SJSA1 (cell line): Measurements from ENCODE around the gene ACBD6. TPM values are rescaled to one million over a fixed set of nuclear protein-coding genes. Genes with fewer than 3 reads are reported as not detected.

Source experiments
- DNase-seq, 2 experiments: peaks; one replicate each; pipeline ENCODE4 v3.0.0-alpha.2; 2015 to 2020; ENCODE audit warnings: low spot score in 2 of 2, low read depth in 1 of 2
- H3K27ac ChIP-seq: fragments of 250-450 bp; sonication (Bioruptor Pico); 2 replicates; pipeline ENCODE4 v1.5.1; 2020; ENCODE audit warnings: mild to moderate bottlenecking, moderate library complexity
- H3K27me3 ChIP-seq: fragments of 250-450 bp; sonication (Bioruptor Pico); replicated peaks from 2 replicates; pipeline ENCODE4 v1.5.1; 2020; ENCODE audit warnings: mild to moderate bottlenecking, moderate library complexity
- H3K36me3 ChIP-seq: fragments of 250-450 bp; sonication (Bioruptor Pico); 2 replicates; pipeline ENCODE4 v1.5.1; 2020; ENCODE audit warnings: mild to moderate bottlenecking
- H3K4me1 ChIP-seq: fragments of 250-450 bp; sonication (Bioruptor Pico); replicated peaks from 2 replicates; pipeline ENCODE4 v1.6.1; 2021; ENCODE audit warnings: mild to moderate bottlenecking
- H3K4me3 ChIP-seq: fragments of 250-450 bp; sonication (Bioruptor Pico); 2 replicates; pipeline ENCODE4 v1.5.1; 2020; ENCODE audit warnings: mild to moderate bottlenecking
- H3K9me3 ChIP-seq: fragments of 250-450 bp; sonication (Bioruptor Pico); replicated peaks from 2 replicates; pipeline ENCODE4 v1.5.1; 2020; ENCODE audit warnings: mild to moderate bottlenecking
- total RNA-seq: library from RNA; depleted of rRNA; stranded (reverse); fragments of >200 nt; shearing (Covaris generic); gene quantifications from 2 replicates; pipeline ENCODE4 v1.2.3, GENCODE V29; 2014; rRNA removed

The ACBD6 gene
- total RNA-seq, 1 experiment from 2014 or later: 71.7 TPM

GRCh38 chr1:180246579-180246978 lies 255.8 kb downstream of the ACBD6 start:
- Histone ChIP-seq H3K36me3 (no peaks in the 10 kb centered on the region), H3K4me3 (no peak overlapping the region), H3K27me3 (no peaks in the 10 kb centered on the region), H3K27ac (no peak overlapping the region), H3K9me3 (no peaks in the 10 kb centered on the region), H3K4me1 (peaks cover 44% of the 10 kb centered on the region)
- peak in 1 of 2 experiments; percentile 35 for DNase-seq

- no peaks in the 10 kb centered on the region for H3K9me3 ChIP-seq
- DNase-seq: no peak
- no peak overlapping the region for H3K27ac ChIP-seq
- peaks cover 37% of the 10 kb centered on the region for H3K4me1 ChIP-seq
- no peaks in the 10 kb centered on the region for H3K36me3 ChIP-seq
- H3K27me3 ChIP-seq: peaks cover 11% of the 10 kb centered on the region
- no peak overlapping the region for H3K4me3 ChIP-seq
Measured at GRCh38 chr1:180244840-180245239, 257.5 kb downstream of the ACBD6 start.

- no peak for DNase-seq
Measured at GRCh38 chr1:180243517-180244221, 258.7 kb downstream of the ACBD6 start.

GRCh38 chr1:180241716-180242544 lies 260.4 kb downstream of the ACBD6 start:
- Histone ChIP-seq H3K27me3 (peaks cover 27% of the 10 kb centered on the region), H3K27ac (no peak overlapping the region), H3K9me3 (no peaks in the 10 kb centered on the region), H3K4me1 (peaks cover 8% of the 10 kb centered on the region), H3K36me3 (no peaks in the 10 kb centered on the region), H3K4me3 (no peak overlapping the region)
- no peak for DNase-seq

More at GRCh38 chr1:180243517-180244221, 258.7 kb downstream of the ACBD6 start:
- no peak overlapping the region for H3K4me3 ChIP-seq
- no peak overlapping the region for H3K27ac ChIP-seq
- H3K9me3 ChIP-seq: no peaks in the 10 kb centered on the region
- H3K27me3 ChIP-seq: peaks cover 19% of the 10 kb centered on the region
- no peaks in the 10 kb centered on the region for H3K36me3 ChIP-seq
- H3K4me1 ChIP-seq: peaks cover 25% of the 10 kb centered on the region

GRCh38 chr1:180239145-180240096 lies 263.0 kb downstream of the ACBD6 start:
- H3K27me3 ChIP-seq: peaks cover 51% of the 10 kb centered on the region
- no peaks in the 10 kb centered on the region for H3K4me1 ChIP-seq
- no peak overlapping the region for H3K4me3 ChIP-seq
- H3K27ac ChIP-seq: no peak overlapping the region
- no peak for DNase-seq
- no peaks in the 10 kb centered on the region for H3K36me3 ChIP-seq
- peaks cover under 1% of the 10 kb centered on the region; the same call in 1 of the 2 replicates for H3K9me3 ChIP-seq

- Histone ChIP-seq H3K36me3 (no peaks in the 10 kb centered on the region), H3K4me1 (no peaks in the 10 kb centered on the region), H3K4me3 (no peak overlapping the region), H3K27me3 (peaks cover 54% of the 10 kb centered on the region), H3K27ac (no peak overlapping the region), H3K9me3 (peaks cover 3% of the 10 kb centered on the region; the same call in 1 of the 2 replicates)
- DNase-seq: no peak
Measured at GRCh38 chr1:180238675-180239074, 263.7 kb downstream of the ACBD6 start.

Other genes with a start within 250 kb of the ACBD6 start
- gene OVAAL, start 56.4 kb upstream of the ACBD6 start, total RNA-seq: not detected in 2 replicates
- 8.6 and 19.6 TPM in 2 replicates for gene XPR1, start 129.4 kb upstream of the ACBD6 start, total RNA-seq